ENCODE data around the gene GYS2. TPM values are rescaled to one million over a fixed set of nuclear protein-coding genes. Genes with fewer than 3 reads are reported as not detected.

GYS2 gene
- total and polyA plus RNA-seq, 4 donors, result 15.5 to 86.8 (median 34.1) TPM

- Histone ChIP-seq H3K9me3 (ENCODE audit: control insufficient read depth in 4 of 4, low read length in 3 of 4) (no peaks in the 10 kb centered on the region), H3K27ac (ENCODE audit: low read depth in 1 of 2, low read length in 2 of 2) (no peak overlapping the region), H3K4me3 (ENCODE audit: low read depth in 1 of 3, low read length in 3 of 3) (no peak overlapping the region), H3K27me3 (ENCODE audit: control insufficient read depth in 4 of 4, insufficient read depth in 4 of 4, low read length in 3 of 4) (no peaks in the 10 kb centered on the region), H3K4me1 (ENCODE audit: control insufficient read depth in 4 of 4, insufficient read depth in 4 of 4, low read length in 3 of 4) (no peaks in the 10 kb centered on the region), H3K36me3 (ENCODE audit: control insufficient read depth in 4 of 4, insufficient read depth in 3 of 4, low read depth in 1 of 4, low read length in 3 of 4) (peaks cover 0 to 2% (median under 1%) of the 10 kb centered on the region in 4 donors), H3K9ac (ENCODE audit: low read depth in 1 of 2, low read length in 2 of 2) (no peak overlapping the region)
- no peak for DNase-seq (ENCODE audit: low spot score)
- TF ChIP-seq MAX (IDR thresholded peaks at IDR 0.05), result no peak
- TF ChIP-seq TAF1 (conservative IDR thresholded peaks at IDR 0.05), result no peak
- no peak for TF ChIP-seq FOXA2 (IDR thresholded peaks at IDR 0.05)
- TF ChIP-seq YY1 (IDR thresholded peaks at IDR 0.05), result no peak
- TF ChIP-seq RXRA (IDR thresholded peaks at IDR 0.05), result no peak
- no peak for TF ChIP-seq RAD21 (IDR thresholded peaks at IDR 0.05)
- TF ChIP-seq GABPA (IDR thresholded peaks at IDR 0.05 in 1 of 2, conservative IDR thresholded peaks at IDR 0.05 in 1 of 2), result no peak
- TF ChIP-seq, protein P1, sequence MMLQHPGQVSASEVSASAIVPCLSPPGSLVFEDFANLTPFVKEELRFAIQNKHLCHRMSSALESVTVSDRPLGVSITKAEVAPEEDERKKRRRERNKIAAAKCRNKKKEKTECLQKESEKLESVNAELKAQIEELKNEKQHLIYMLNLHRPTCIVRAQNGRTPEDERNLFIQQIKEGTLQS (IDR thresholded peaks at IDR 0.05), result no peak
- TF ChIP-seq JUND (IDR thresholded peaks at IDR 0.05), result no peak
- no peak for TF ChIP-seq HNF4A (conservative IDR thresholded peaks at IDR 0.05)
- TF ChIP-seq NR2F2 (IDR thresholded peaks at IDR 0.05), result no peak
- no peak for TF ChIP-seq REST (IDR thresholded peaks at IDR 0.05)
- TF ChIP-seq HNF4G (IDR thresholded peaks at IDR 0.05), result no peak
- TF ChIP-seq CTCF (IDR thresholded peaks at IDR 0.05; ENCODE audit: low read depth, low read length, missing input control), result no peak
- no peak for TF ChIP-seq ZBTB33 (IDR thresholded peaks at IDR 0.05)
- TF ChIP-seq SP1 (IDR thresholded peaks at IDR 0.05), result no peak
- no peak for TF ChIP-seq FOXA1 (IDR thresholded peaks at IDR 0.05)
- no peak for TF ChIP-seq EGR1 (IDR thresholded peaks at IDR 0.05; ENCODE audit: low read depth in 2 of 2)
- 89% methylated on average over 3 of the region's 3 CpGs for WGBS
These were observed 39.1 kb upstream of the GYS2 start for GRCh38 chr12:21643758-21644157.

All from liver (tissue), 9 donors.